ENCODE measurements around the gene CNTN4.
"Not testable (repeated sequence)": the region's sequence is repeated elsewhere in the genome, so short reads cannot be mapped to it uniquely, and the experiment has no call there.

Gene CNTN4

DNA sequence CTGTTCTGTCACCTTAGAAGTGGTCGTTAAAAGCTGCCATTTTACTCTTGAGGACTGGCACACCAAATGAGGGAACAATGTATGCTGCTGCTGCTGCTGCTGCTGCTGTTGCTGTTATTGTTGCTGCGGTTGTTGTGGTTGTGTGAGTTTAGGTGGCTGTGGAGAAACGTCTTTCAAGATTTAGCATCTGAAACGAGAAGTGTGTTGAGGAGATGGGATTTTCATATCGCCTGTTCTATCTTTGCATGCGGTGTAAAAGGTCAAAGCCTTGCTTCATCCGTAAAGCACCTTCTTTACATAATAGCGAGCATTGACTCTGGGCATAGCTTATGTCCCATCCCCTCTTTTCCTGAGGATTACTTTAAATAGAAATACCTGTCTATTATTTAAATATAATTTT lies 428.7 kb downstream of the CNTN4 start:
- not testable (repeated sequence) for DNase-seq

DNA sequence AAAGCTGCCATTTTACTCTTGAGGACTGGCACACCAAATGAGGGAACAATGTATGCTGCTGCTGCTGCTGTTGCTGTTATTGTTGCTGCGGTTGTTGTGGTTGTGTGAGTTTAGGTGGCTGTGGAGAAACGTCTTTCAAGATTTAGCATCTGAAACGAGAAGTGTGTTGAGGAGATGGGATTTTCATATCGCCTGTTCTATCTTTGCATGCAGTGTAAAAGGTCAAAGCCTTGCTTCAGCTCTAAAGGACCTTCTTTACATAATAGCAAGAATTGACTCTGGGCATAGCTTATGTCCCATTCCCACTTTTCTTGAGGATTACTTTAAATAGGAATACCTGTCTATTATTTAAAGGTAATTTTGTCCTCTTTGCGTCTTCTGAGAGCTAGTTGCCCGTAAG lies 436.1 kb downstream of the CNTN4 start:
- not testable (repeated sequence) for DNase-seq

DNA sequence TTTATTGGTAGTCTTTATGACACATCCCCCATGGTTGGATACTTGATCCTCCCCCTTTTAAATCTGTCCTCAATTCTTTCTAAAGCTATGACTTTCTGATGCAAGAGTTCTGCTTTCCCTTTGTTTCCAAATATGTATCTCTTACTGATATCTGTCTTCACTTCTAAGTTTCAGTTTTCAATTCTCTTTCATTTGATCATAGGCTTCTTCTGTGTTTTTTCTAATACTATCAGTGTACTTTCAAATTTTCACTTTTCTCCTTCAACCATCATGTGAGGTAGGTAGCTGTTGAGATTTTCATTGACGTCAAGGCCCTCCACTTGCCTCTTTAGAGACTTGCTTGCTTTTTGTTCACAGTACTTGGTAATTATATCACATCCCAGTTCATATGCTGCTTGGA lies 436.5 kb downstream of the CNTN4 start:
- DNase-seq, result no peak

DNA sequence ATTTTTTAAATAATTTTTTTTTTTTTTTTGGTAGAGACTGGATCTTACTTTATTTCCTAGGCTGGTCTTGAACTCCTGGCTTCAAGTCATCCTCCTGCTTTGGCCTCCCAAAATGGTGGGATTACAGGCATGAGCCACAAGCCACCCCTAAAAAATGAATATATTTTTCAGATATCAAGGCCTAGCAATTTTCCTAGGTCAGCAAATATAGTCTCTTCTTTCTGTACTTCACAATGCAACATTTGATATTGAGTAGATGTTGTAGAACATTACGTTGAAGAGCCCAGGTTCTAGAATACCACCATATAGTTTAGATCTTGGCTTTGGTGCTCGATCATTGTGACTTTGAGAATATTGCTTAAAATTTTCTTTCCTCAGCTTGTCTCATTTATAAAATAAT lies 437.9 kb downstream of the CNTN4 start:
- DNase-seq, result no peak

DNA sequence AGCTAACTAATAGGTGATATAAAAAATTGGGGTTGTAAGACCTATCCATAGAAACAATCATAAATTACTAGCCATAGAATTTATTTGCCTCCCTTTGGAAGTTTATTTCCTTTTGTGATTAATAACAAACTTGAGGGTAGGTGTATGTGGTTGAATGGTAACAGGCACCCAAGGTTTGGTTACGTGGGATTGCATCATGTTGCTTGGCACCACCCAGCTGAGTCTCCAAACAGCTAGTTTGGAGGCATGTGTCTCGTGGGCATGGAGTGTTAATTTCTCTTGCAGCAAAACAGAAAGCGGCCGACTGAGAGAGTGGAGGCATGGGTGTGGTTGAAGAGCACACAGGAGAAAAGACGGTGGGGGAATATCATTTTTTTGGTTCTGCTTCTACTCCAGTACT lies 441.4 kb downstream of the CNTN4 start:
- DNase-seq, result no peak

DNA sequence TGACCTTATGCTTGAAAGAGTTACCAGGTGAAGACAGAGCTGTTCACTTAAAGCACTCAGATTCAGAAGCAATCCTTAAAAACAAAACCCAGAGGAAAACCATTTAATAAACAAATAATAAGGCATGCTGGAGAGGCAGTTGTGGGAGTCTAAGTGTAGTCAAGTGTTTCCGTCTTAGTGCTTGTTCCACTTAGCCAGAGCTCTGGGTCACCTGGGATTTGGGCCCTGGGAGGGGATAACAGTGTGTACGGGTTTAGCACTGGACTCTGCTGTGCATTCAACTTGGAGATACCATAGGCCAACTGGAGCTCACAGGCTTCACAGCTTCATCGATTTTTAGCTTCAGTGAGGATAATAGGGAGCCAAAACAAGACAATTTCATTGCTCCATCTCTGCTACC lies 444.6 kb downstream of the CNTN4 start:
- DNase-seq, result no peak

DNA sequence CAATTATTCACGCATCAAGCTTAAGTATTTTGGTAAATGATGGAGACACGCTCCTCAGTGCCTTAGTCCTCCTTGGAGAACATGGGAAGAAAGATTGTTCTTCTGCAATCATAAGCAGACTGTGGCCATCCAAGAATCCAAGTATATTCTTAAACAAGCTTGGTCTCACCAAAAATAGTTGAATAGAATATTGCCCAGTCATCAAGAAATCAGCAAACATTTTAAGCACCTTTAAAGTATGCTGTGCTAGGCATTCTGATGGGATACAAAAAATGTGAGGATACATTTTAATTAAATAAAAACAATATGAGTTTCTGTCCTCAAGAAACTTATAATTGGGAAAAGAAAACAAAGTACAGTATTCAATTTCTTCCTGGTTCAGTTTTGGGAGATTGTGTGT lies 445.5 kb downstream of the CNTN4 start:
- no peak for DNase-seq

DNA sequence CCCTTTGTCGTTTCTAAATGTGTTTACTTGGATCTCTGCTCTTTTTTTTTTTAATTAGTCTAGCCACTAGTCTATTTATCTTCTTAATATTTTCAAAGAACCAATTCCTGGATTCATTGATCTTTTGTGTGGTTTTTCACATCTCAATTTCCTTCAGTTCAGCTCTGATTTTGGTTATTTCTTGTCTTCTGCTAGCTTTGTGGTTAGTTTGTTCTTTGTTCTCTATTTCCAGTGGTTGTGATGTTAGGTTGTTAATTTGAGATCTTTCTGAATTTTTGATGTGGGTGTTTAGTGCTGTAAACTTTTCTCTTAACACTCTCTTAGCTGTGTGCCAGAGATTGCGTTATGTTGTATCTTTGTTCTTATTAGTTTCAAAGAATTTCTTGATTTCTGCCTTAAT lies 446.1 kb downstream of the CNTN4 start:
- DNase-seq, result no peak

DNA sequence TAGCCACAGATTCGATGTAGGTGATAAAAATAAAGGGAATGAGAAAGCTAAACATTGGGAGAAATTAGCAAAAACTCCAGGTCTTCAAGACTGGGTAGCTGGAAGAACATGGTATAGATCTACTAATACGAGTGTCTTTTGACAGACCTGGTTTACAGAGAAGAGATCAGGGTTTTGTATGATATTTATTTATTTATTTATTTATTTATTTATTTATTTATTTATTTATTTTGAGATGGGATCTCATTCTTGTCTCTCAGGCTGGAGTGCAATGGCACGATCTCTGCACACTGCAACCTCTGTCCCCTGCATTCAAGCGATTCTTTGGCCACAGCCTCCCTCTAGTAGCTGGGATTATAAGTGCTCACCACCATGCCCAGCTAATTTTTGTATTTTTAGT lies 448.4 kb downstream of the CNTN4 start:
- DNase-seq, result no peak

DNA sequence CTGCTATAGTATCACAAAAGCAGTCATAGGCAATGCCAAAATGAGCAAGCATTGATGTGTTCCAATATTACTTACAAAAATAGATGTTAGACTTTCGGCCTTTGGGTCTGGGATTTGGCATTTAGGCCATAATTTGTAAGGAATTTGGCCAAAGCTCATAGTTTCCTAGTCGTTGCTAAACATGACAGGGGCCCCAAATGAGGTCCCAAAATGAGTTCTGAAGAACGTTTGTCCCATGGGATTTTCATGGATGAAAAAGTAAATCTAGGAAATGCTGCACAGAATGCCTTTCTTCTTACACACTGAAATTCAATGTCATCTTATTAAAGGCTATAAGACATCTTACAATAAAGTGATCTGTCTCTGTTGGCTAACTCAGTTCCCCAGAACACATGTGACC lies 456.0 kb downstream of the CNTN4 start:
- no peak for DNase-seq

DNA sequence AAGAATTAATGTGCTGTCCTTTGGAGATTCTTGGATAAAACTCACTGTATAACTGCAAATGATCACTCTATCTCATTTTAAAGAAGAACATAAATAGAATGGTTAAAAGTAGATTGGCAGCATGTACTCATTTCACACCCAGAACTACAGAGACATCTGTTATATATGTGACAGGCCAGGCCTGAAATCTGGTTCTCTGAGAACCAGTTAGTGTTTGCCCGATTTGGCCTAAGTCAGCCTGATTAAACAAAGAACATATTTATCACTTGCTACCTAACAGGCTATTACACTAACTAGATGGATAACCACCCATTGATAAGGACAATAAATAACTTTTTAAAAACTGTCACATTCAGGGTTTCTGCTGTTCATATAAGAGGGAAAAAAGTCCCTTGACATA lies 460.1 kb downstream of the CNTN4 start:
- no peak for DNase-seq

DNA sequence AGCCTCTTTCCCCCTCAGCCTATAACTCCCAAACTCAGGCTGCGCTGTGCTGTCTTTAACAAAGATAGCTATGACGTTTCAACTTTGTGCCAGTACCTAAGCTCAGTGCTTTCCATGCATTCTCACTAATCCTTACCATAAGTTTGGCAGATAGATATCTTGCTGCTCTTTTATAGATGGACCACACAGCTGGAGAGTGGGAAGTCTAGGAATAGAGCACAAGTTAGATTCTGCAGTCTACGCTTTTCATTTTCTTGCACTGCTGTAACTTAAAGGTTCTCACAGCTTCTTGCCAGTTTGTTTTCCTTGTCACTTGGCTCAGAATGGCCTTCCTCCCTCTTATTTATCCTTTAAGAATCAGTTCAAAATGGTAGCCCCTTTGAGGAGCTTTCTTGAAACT lies 468.8 kb downstream of the CNTN4 start:
- no peak for DNase-seq

DNA sequence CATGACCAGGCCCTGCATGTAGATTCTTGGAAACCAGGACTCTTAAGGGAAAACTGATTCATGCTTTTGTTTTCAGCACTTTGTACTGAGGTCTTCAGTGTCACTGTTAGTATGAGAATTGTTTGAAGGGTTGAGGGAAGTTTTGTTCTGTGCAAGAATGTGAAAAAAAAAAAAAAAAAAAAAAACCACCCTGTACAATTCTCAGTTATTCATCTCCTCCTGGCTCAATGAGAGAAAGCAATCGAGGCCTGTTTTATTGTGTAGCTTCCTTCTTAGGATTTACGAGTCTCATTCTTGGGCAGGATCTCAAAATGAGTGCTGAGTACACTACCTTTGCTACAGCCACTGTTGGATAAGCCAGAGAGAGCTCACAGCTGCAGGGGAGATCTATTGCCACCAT lies 469.5 kb downstream of the CNTN4 start:
- DNase-seq, result no peak

DNA sequence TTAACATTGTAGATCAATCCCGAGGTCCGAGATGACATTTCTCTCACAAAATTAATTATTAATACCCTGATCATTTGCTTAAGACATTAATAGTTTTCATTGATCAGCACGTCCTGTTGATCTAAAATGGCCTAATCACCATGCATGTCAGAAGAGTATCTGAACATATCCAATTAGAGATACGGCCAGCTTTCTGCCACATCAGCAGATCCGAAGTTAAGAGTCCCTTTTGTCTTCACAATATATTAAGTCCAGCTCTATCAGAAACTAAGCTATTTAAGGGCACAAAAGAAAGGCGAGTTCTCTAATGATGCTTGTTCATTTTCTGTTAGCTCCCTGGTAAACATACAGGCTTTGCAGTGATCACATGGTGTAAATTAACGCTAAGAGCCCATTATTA lies 470.3 kb downstream of the CNTN4 start:
- no peak for DNase-seq

DNA sequence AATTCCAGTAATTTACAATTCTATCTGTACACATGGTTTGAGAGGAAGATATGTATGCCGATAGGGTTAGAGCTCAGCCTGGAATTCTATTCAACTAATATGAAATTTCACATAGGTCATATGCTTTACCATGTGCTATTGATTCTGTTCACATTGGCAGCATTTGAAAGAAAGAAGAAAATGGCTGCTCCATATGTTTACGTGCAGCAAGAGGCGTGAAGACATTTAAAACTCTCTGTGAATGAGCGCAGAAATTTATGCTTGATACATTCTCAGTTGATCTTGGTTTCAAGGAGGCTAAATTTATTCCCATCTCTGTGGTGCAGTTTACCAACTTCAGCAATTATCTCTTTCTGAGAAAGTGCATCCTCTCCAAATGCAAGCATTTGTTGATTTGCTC lies 478.9 kb downstream of the CNTN4 start:
- DNase-seq, result no peak

DNA sequence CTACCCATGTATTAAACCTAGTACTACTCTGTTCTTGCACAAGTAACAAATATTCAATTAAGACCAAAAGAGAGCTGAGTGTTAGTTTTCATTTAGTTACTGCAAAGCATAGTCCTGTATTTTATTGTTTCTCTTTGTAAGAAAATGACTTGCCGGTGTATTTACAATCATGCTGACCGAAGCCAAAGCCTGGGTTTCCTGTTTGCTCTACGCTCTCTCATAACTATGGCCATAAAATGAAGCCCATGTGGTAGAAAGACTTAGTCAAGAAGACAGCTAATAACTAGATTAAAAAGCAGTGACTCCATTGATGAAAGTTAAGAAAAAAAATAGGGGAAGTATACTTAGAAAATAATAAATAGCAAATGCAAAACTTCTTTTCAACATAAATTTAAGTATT lies 479.9 kb downstream of the CNTN4 start:
- no peak for DNase-seq

DNA sequence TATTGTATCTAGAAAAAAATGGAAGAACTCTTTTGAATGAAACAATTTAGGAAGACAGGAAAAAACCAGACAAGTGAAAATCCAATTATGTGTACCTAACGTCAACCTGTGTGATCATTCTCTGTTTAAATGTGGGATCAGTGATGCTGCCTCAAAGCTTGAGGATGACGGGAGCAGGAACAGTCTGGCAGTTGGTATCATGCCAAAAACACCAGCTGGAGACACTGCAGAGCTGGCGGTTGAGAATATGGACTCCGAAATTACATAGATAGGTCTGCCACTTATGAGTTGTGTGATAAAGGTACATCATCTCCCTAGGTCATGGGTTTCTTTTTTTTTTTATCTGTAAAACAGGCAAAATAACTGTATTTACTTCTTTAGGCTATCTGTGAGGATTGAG lies 480.5 kb downstream of the CNTN4 start:
- no peak for DNase-seq

DNA sequence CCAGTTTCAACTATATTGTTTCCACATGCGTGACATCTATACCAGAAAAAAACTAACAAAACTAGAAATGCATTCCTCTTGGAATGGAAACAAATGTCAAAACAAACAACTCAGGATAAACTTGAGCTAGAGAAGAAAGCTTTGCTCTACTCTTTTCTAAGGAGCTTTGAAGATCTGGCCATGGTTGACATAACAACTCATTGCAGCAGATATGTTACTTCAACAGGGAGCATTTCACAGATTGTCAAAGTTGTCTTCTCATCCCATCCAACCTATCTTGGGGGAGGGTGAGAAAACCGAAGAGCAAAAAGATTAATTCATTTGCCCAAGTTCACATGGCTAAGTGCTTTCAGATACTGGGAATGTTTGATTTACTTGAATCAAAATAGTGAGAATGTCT lies 484.4 kb downstream of the CNTN4 start:
- no peak for DNase-seq

DNA sequence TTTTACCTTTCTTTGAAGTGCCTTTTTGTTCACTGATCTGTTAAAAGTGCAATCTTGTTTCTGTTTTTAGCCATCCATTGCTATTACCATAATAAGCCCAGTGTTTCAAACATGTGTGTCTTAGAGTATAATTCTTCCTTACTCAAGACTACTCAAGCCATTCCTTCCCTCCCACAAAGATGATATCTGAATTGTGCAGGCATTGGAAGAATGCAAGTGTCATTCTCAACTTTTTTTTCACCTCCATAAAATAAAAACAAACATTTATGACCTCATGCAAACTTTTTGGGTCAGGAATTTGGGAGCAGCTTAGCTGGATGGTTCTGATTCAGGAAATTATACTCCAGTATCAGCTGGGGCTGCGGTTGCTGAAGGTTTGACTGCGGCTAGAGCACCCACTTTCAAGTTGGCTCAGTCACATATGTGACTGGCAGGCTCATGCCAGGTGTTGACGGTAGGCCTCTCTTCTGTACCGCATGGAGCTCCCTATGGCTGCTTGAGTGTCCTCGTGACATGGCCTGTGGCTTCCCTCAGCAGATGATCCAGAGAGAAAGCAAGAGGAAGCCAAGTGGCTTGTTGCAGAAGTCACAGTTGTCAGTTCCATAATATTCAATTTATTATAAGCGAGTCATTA lies 490.8 kb downstream of the CNTN4 start:
- no peak for DNase-seq

DNA sequence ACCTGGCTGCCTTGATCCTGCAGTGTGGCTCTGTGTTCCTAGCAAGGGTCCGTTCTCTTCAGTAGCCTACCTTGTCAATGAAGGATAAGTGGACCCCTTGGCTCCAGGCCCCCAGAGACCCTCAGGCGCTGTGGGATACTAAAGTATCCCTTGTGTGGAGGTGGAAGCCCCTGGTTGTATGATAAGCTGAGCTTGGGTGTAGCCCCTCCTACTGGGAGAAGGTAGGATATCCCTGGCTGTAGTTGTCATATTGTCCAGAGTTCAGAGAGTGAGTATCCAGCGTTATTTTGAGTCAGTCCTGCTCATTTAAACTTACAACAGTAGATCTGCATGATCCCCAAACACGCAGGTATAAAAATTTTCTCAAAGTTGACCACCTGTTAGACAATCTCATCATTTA lies 496.8 kb downstream of the CNTN4 start:
- DNase-seq, result no peak

DNA sequence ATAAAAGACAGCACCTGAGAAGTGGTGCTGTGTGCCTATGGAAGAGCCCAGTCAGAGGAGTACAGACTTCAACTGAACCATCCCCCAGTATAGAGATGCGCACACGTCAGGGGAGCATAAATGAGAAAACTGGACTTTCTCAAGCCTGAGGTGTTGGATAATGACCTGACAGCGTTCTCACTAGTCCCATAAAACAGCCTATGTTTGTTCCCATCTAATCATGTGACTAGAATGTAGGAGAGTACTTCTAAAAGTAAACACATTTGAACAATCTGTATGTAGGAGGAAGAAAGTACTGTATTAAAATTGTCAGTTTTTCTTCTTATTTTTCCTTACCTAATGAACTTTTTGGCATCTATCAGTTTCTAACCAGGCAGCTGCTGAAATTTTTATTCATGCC lies 498.9 kb downstream of the CNTN4 start:
- no peak for DNase-seq

DNA sequence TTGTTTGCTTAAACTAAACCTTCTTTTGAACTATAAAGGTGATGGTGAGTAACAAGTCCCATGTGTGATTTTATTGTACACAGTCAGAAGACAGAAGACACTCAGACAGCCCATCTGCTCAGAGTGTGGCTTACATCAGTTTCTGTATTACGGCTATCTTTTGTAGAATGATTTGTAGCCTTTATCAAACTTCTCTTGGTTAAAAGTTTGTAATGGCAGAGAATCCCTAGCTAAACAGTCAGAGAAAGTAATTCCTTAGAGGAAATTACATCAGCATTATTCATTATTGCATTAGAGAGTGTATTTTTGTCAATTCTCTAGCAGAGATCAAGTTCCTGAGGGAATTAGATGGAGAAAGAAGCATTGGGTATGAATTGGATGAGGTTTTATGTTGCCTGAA lies 500.8 kb downstream of the CNTN4 start:
- no peak for DNase-seq

DNA sequence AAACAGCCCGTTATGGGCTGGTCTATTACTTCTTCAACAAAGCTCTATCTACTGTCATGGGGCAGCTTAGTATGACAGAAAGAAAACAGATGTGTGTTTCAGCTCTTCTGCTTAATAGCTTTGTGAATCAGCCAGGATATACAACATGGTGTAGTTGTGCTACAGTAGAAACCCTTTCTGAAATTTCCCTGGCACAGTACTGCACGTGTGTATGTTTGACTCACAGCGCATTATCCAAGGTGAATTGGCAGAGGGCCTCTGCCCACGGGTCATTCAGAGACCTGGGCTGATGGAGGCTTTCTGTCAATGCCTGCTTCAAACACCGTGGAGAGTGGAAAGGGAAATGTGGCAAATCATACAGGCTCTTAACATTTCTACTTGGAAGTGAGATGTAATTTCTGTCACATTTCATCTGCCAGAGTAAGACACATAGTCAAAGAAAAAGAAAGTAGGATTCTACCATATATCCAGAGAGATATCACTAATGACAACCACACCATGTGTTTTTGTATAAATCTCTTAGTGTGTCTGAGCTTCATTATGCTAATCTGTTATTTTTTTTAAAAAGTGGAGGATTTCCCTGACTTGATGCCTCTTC lies 505.1 kb downstream of the CNTN4 start:
- no peak for DNase-seq

DNA sequence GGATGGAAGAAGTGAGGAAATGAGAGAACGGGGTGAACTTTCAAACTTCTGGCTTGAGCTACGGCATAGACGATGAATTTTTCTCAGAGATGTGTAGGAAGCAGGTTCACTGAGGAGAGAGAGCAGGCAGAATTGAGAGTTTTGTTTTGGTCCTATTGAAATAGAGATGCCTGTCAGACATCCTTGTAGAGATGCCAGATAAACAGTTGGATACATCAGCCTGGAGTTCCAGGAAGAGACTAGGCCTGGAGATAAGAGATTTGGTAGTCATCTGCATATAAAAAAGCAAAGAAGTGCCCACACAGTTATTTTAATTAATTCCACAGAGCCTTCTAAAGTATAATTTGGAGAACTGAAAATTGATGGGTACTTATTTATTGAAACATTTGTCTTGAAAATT lies 515.9 kb downstream of the CNTN4 start:
- DNase-seq, result no peak

DNA sequence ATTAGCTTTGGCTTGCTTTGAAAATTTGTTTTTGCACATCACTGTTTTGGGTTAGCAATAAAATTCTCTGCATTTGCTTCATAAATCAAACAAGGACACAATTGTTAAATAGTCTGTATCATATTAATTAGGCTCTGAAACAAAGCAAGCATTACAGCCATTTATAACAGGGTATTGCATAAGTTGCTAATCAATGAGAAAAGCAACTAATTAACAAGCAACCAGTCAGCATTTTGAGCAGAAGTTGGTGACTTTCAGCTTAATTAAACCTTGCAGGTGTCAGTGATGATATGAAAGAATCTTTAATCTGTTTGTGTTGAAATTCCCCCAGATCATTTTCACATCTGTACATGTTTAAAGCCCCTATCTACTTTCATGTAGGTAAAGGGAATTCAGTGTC lies 516.4 kb downstream of the CNTN4 start:
- no peak for DNase-seq

DNA sequence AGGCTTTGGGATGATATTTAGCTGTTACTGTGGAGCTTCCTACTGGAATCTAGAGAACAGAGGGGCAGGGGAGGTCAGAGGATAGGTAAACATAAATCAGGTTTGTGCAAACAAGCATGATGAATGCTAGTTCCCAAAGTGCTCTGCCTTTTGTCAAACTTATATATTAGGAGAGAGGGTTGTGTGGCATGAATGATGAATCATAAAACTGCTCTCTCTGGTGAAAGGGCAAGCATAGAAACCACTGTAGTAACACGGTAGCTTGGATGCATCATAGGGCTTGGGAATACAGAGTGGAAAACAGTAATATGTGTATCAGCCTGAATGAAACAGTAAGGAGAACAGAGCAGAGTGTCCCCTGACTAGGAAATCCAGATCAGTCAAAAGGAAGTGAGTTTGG lies 524.8 kb downstream of the CNTN4 start:
- no peak for DNase-seq

Measured in activated CD8-positive, alpha-beta memory T cell treated with anti-CD3 and anti-CD28 coated beads, Interleukin-2, amount 50 U/mL, for 48 hours (primary cell).